Muscle layer of duodenum (tissue), 2 donors: ENCODE results near the gene PCDHGC3.
"Not testable (repeated sequence)": the region's sequence is repeated elsewhere in the genome, so short reads cannot be mapped to it uniquely, and the experiment has no call there.

Source experiments
- H3K27ac ChIP-seq: one replicate; pipeline ENCODE4 v1.7.0; 2013; ENCODE audit warnings: mild to moderate bottlenecking, low read length
- H3K27me3 ChIP-seq: one replicate; pipeline ENCODE4 v1.7.0; 2013; ENCODE audit warnings: low read depth, mild to moderate bottlenecking, control low read depth, low read length
- H3K36me3 ChIP-seq, 2 donors: one replicate each; pipeline ENCODE4 v1.7.0; 2013; ENCODE audit warnings: low read length in 2 of 2, control low read depth in 1 of 2, mild to moderate bottlenecking in 1 of 2; ENCODE audit not compliant: insufficient read depth in 2 of 2, control insufficient read depth in 1 of 2
- H3K4me1 ChIP-seq, 2 donors: one replicate each; pipeline ENCODE4 v1.7.0; 2013; ENCODE audit warnings: low read length in 2 of 2, mild to moderate bottlenecking in 2 of 2, control low read depth in 1 of 2, moderate library complexity in 1 of 2; ENCODE audit not compliant: insufficient read depth in 2 of 2, control insufficient read depth in 1 of 2
- H3K4me3 ChIP-seq, 2 donors: one replicate each; pipeline ENCODE4 v1.7.0; 2013; ENCODE audit warnings: low read length in 2 of 2, low read depth in 1 of 2, mild to moderate bottlenecking in 1 of 2
- H3K9me3 ChIP-seq, 2 donors: one replicate each; pipeline ENCODE4 v1.7.0; 2013; ENCODE audit warnings: low read length in 2 of 2, control low read depth in 1 of 2, mild to moderate bottlenecking in 1 of 2; ENCODE audit not compliant: control insufficient read depth in 1 of 2
- donor health status: healthy.

PCDHGC3 gene

GRCh38 chr5:141475625-141476131, at the start of gene PCDHGC3:
Gene PCDHGC3, plus strand, starts transcription at chr5:141475966. Its CDS starts 151 bp downstream, at chr5:141476117.
- H3K36me3 ChIP-seq, result no peaks in the 10 kb centered on the region
- H3K4me3 ChIP-seq, result peak within 1 kb of the TSS; percentile 66 to 94
- peaks cover 5 to 35% of the 10 kb centered on the region in 2 donors for H3K4me1 ChIP-seq
- peak within 1 kb of the TSS; percentile 95 for H3K27ac ChIP-seq
- no peaks in the 10 kb centered on the region for H3K9me3 ChIP-seq
- no peaks in the 10 kb centered on the region for H3K27me3 ChIP-seq

GRCh38 chr5:141427783-141428426, 47.9 kb upstream of the PCDHGC3 start:
- Histone ChIP-seq H3K9me3 (peaks cover 70 to 91% of the 10 kb centered on the region in 2 donors), H3K36me3 (peaks cover 0 to 11% of the 10 kb centered on the region in 2 donors), H3K4me3 (peak overlapping the region; percentile 2 to 56), H3K4me1 (no peaks in the 10 kb centered on the region), H3K27ac (no peak overlapping the region), H3K27me3 (no peaks in the 10 kb centered on the region)

- Histone ChIP-seq H3K4me1 (no peaks in the 10 kb centered on the region), H3K27ac (no peak within 1 kb of the TSS), H3K36me3 (peaks cover 0 to 13% of the 10 kb centered on the region in 2 donors), H3K9me3 (peaks cover 56 to 77% of the 10 kb centered on the region in 2 donors), H3K4me3 (peak within 1 kb of the TSS; percentile 39 to 66), H3K27me3 (no peaks in the 10 kb centered on the region)
These were observed 45.2 kb upstream of the PCDHGC3 start, which contains the start of gene PCDHGA12 for GRCh38 chr5:141430332-141431113. Gene PCDHGA12, plus strand, starts transcription at chr5:141430507. Its CDS starts 253 bp downstream, at chr5:141430760.

GRCh38 chr5:141431286-141431685, 44.5 kb upstream of the PCDHGC3 start:
- Histone ChIP-seq H3K27me3 (no peaks in the 10 kb centered on the region), H3K4me3 (peak overlapping the region; percentile 39 to 66), H3K9me3 (peaks cover 54 to 70% of the 10 kb centered on the region in 2 donors), H3K36me3 (peaks cover 0 to 5% of the 10 kb centered on the region in 2 donors), H3K27ac (no peak overlapping the region), H3K4me1 (no peaks in the 10 kb centered on the region)

GRCh38 chr5:141432308-141432707, 43.5 kb upstream of the PCDHGC3 start:
- not testable (repeated sequence) for H3K27me3 ChIP-seq, H3K36me3 ChIP-seq, H3K27ac ChIP-seq, H3K4me1 ChIP-seq
- Histone ChIP-seq H3K4me3 (peak overlapping the region; percentile 39 to 66), H3K9me3 (peaks cover 53 to 69% of the 10 kb centered on the region in 2 donors)

- peaks cover 49 to 68% of the 10 kb centered on the region in 2 donors for H3K9me3 ChIP-seq
- H3K4me1 ChIP-seq, H3K36me3 ChIP-seq, H3K27me3 ChIP-seq, H3K27ac ChIP-seq: not testable (repeated sequence)
- peak overlapping the region in 1 of 2 donors; percentile 66 for H3K4me3 ChIP-seq
These were observed 43.0 kb upstream of the PCDHGC3 start for GRCh38 chr5:141432726-141433125.

GRCh38 chr5:141434006-141434405, 41.8 kb upstream of the PCDHGC3 start:
- no peak overlapping the region for H3K27ac ChIP-seq
- H3K4me1 ChIP-seq, result no peaks in the 10 kb centered on the region
- H3K27me3 ChIP-seq, result no peaks in the 10 kb centered on the region
- peak overlapping the region in 1 of 2 donors; percentile 48 for H3K4me3 ChIP-seq
- peaks cover 41 to 58% of the 10 kb centered on the region in 2 donors for H3K9me3 ChIP-seq
- H3K36me3 ChIP-seq, result peaks cover 0 to 7% of the 10 kb centered on the region in 2 donors

GRCh38 chr5:141437221-141437620, 38.5 kb upstream of the PCDHGC3 start:
- Histone ChIP-seq H3K4me3 (peak overlapping the region in 1 of 2 donors; percentile 32), H3K36me3 (peaks cover 0 to 7% of the 10 kb centered on the region in 2 donors), H3K27me3 (no peaks in the 10 kb centered on the region), H3K4me1 (no peaks in the 10 kb centered on the region), H3K9me3 (peaks cover 28 to 64% of the 10 kb centered on the region in 2 donors), H3K27ac (no peak overlapping the region)

- Histone ChIP-seq H3K4me3 (peak overlapping the region in 1 of 2 donors; percentile 43), H3K9me3 (peaks cover 31 to 53% of the 10 kb centered on the region in 2 donors), H3K4me1 (no peaks in the 10 kb centered on the region), H3K27me3 (no peaks in the 10 kb centered on the region), H3K36me3 (peaks cover 0 to 3% of the 10 kb centered on the region in 2 donors), H3K27ac (no peak overlapping the region)
These were observed 36.2 kb upstream of the PCDHGC3 start for GRCh38 chr5:141439411-141440141.

- Histone ChIP-seq H3K4me1 (no peaks in the 10 kb centered on the region), H3K9me3 (peaks cover 28 to 56% of the 10 kb centered on the region in 2 donors), H3K27ac (no peak overlapping the region), H3K36me3 (peaks cover 0 to 3% of the 10 kb centered on the region in 2 donors), H3K27me3 (no peaks in the 10 kb centered on the region), H3K4me3 (peak overlapping the region in 1 of 2 donors; percentile 39)
These were observed 35.4 kb upstream of the PCDHGC3 start for GRCh38 chr5:141440341-141440740.
